GM19035 (cell line): ENCODE data around the gene NDE1.
"Not testable (repeated sequence)": the region's sequence is repeated elsewhere in the genome, so short reads cannot be mapped to it uniquely, and the experiment has no call there.

Experiments used
- ATAC-seq: cut with Tn5 transposase; IDR thresholded peaks from one replicate; pipeline ENCODE4 v1.9.1; 2021; ENCODE audit not compliant: unreplicated experiment

NDE1 gene

DNA sequence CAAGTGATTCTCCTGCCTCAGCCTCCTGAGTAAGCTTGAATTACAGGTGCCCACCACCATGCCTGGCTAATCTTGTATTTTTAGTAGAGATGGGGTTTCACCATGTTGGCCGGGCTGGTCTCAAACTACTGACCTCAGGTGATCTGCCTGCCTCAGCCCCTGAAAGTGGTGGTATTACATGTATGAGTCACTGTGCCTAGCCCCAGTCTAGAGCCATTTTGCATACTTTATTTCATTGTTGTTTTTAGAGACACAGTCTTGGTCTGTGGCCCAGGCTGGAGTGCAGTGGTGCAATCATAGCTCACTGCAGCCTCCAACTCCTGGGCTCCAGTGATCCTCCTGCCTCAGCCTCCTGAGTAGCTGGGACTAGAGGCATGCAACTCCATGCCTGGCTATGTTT lies 42.5 kb downstream of the NDE1 start:
- not testable (repeated sequence) for ATAC-seq

DNA sequence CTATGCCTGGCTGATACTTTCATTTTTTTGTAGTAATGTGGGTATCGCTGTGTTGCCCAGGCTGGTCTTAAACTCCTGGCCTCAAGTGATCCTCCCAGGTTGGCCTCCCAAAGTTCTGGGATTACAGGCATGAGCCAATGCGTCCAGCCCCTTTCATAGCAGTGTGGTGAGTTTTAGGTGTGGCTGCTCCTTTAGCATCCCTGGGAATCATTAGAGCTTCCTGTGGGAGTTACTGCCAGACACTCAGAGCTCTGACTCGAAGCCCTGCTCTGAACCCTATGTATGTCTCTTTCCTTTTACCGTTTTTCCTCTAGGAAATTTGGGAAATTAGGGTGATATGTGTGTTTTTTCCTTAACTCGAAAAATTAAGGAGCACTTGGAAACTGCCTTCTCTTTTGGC lies 44.5 kb downstream of the NDE1 start:
- ATAC-seq, result no peak

DNA sequence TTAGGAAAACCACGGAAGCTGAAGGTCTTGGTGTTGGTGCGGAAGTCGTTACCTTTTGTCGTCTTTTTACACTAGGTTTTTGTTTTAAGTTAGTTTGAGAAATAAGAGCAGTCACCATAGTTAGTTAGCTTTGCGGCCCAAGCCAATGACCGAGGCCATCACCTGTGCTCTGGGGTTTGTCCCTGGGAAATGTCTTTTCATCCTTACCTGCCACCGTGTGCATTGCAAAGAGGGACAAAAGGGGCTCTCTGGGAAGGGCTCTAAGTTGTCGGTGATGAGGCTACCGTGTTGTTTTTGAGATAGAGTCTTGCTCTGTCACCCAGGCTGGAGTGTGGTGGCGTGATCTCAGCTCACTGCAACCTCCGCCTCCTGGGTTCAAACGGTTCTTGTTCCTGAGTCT lies 49.8 kb downstream of the NDE1 start:
- no peak for ATAC-seq

DNA sequence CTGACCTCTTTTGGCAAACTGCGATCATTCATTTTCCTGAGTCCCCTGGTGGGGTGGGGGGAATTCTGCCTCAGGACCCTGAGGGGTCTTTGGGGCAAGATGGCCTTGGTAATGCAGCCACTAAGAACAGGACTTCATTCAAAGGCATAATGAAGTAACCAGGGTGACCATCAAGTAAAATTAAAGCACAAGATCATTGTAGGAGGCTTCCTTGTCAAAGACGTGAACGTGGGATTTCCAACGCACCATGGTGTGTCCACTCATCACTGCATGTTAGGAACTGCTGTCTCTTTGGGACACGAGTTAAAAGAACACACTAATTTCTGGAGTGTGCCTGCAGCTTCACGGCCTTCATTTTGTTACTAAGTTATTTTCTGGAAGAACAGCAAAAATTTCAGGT lies 51.3 kb downstream of the NDE1 start:
- ATAC-seq, result no peak

DNA sequence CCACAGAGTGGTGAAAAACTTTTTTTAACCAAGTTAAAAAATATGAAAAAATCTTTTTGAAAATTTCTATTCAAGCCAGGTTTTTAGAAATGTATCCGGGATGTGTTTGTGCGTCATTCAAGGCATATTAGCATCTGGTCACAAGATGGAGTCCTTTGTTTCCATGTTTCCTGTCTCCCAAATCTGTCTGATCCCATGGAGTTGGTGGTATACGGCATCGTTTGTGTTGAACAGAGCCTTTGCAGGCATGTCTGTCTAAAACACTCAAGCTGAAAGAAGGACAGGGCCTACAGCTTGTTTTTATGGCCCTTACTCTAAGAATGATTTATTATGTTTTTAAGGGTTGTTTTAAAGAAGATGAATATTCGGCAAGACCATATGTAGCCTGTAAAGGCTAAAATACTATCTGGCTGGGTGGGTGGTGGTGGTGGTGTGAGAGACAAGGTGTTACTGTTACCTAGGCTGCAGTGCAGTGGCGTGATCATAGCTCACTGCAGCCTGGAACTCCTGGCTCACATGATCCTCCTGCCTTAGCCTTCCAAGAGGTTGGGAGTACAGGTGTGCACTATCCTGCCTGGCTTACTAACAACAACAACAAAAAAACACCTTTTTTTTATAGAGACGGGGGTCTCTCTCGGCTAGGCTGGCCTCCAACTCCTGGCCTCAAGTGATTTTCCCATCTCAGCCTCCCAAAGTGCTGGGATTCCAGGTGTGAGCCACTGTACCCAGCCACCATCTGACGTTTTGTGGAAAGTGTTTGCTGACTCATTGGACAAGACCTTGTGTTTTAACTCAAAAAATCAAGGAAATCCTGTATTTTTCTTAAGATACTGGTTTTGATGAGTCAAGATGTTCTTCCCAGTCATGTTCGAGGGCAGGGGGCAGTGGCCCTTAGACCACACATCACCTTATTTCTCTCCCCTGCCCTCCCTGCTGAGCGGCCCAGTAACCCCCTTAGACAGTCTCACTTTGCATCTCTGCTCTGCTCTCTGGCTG lies 52.2 kb downstream of the NDE1 start:
- ATAC-seq, result no peak

DNA sequence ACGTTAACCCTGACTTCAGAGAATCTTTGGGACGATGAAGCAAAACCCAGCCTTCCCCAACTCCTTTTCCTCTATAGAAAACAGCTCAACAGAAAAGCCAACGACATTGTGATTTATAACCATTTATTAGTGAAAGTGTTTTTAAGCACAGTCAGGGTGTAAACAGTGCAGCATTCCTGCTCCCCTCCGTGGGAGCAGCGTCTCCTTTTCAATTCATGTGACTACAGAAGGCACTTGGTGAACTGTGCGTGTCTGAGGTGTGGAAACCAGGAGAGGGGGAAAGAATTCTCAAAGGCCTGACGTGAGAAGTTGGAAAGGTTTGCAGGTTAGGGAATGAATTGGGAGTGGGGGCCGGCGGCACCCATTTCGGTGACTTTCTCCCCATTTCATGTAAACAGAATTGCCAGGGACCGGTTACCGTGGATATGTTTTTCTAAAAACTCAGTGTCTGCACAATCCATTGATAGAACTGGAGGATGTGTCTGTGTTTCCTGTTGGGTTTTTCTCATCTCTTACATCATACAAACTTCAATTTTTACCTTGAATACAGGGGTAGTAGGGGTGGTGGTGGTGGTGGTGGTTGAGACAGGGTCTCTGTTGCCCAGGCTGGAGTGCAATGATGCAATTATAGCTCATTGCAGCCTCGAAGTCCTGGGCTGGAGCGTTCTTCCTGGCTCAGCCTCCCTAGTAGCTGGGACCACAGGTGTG lies 53.1 kb downstream of the NDE1 start:
- no peak for ATAC-seq

DNA sequence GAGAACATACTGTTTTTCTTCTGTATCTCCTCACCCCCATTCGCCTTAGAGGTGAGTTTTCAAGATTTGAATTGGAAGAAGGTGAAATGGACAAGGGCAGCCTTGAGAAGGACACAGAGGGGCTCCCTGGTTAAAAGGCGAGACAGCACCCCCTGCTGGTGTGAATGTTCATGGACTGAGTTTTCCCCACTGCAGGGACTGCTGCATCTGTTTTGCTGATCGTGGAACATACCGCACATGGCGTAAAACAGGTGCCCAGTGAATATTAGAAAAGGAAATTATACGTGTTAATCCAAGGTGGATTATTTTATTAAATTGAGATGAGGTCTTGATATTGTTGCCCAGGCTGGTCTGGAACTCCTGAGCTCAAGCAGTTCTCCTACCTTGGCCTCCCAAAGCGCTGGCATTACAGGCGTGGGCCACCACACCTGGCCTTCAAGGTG lies 54.5 kb downstream of the NDE1 start:
- ATAC-seq, result no peak

DNA sequence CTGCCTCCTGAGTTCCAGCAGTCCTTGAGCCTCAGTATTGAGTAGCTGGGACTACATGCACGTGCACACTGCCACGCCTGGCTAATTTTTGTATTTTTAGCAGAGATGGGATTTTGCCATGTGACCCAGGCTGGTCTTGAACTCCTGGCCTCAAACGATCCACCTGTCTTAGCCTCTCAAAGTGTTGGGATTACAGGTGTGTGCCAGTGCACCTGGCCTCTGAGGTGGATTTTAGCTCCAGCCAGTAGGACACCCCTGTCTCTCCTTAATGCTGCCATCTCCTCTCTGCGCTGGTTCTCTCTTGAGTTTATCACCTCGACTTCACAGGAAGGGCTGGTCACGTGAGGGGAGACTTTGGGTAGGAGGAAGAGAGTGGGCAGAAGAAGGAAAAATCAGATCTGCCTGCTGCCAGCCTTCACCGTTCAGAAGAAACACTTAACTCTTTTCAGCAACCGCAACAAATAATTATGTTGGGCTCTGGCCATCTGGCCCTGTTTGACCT lies 55.1 kb downstream of the NDE1 start:
- no peak for ATAC-seq

DNA sequence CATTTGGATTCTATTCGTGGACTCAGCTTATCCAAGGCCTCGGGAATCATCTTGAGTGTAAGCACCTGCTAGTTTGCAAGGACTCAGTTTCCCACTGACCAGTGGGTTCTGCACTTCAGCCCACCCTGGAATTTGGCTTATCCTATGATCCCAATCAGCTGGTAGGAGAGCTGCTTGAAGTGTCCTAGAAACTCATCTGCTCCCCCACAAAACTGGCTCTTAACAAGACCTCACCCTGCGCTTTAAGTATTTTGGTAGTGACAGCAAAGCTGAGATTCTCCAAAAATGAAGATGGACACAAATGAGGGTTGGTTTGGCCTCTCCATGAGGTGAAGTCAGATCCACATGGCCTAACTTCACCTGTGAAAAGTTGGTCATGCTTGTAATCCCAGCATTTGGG lies 57.3 kb downstream of the NDE1 start:
- ATAC-seq, result no peak

DNA sequence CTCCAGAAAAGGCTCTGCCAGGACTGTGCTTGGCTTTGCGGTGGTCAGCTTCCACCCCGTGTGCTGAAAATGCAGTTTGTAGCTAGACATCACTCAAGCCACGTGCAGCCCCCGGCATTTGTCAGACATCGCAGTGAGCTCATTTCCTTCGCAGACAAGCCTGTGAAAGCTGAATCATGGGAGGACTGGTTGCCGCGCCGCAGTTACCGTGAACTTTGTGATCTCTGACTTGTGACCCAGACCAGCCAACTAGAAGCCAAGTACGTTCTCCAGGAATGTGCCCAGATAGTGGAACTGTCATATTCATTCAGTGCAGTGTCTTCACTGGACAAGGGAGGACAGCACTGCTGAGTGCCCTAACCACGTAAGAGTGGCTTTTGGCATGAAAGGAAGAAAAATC lies 58.1 kb downstream of the NDE1 start:
- no peak for ATAC-seq

DNA sequence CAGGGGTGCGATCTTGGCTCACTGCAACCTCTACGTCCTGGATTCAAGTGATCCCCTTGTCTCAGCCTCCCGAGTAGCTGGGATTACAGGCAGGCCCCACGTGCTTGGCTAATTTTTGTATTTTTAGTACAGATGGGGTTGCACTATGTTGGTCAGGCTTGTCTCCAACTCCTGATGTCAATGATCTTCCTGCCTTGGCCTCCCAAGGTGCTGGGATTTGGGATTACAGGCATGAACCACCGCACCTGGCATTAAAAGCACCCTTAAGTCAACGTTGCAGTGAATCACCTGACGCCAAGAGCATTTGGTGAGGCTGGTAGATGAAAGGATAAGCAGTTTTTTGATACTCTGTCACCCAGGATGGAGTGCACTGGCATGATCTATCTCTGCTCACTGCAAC lies 59.0 kb downstream of the NDE1 start:
- ATAC-seq, result no peak

DNA sequence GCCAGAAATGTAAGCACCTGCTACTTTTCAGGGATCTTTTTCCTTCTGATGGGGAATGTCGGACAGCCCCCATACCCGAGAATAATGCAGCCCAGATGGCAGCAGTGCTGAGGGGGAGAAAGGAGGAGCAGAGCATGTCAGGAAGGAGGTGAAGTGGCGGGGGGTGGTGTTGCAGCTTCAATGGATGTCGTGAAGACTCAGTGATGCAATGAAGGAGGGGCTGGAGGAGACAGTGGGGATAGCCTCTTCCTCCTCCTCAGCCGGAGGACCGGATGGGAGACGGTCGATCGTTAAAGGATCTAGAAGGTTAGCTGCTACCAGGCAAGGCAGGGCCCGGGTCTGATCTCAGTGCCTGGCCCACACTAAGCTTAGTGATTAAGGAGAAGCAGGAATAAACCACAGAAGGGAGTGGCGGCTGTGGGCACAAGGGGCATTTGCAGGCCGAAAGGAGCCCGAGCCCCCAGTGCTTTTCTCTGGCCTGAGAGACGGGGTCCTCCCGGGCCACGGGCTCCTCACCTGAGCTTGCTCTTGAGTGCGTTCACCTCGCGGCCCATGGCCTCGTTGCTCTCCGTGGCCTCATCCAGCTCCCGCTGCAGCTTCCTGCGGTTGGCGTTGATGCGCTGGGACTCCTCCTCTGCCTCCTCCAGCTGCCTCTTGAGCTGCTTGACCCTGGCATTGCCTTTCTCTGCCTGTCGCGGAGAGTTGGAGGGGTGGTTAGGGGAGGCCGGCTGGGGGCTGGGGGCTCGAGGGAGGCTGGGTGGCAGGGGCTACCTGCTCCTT lies 64.5 kb downstream of the NDE1 start:
- no peak for ATAC-seq

DNA sequence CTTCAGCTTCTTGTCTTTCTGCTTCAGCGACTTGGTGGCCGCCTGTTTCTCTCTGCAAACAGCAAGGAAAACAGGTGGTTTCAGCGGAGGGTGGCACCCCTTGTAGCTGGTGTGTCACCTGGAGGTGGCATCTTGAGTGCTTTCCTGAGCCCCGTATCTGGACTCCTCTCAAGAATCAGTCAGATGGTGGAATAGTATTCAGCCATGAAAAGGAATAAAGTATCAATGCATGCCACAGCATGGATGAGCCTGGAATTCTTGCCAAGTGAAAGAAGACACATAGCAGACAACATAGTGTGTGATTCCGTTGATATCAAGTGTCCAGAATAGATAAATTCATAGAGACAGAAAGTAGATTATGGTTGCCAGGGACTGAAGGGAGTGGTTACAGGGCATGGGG lies 65.2 kb downstream of the NDE1 start:
- ATAC-seq, result no peak

DNA sequence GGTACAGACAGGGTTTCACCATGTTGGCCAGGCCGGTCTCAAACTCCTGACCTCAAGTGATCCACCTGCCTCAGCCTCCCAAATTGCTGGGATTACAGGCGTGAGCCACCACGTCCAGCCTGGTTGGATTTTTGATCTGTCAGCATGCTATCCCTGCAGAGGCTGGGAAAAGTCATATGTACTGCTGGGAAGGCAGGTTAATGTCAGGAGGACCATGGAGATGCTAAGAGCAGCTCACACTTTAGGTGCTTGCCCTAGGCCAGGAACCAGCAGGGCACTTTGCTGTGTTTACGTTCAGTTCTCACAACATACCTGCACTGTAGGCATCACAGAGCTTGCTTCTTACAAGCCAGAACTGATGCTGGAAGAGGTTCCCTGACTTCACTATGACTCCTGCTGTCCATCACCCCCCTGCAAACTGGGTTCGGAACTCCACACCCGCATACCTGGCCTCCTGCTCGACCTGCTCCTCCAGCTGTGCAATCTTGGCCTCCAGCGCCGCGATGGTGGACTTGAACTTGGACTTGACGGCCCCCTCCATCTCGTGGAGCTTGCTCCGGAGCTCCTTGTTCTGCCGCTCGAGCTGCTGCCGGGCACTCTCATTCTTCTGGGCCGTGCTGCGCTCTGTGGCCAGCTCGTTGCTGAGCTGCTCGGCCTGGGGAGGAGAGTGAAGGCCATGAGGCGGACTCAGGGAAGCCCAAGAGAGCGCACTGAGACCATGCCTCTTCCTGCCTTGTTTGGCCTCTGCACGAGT lies 66.8 kb downstream of the NDE1 start:
- ATAC-seq, result no peak

DNA sequence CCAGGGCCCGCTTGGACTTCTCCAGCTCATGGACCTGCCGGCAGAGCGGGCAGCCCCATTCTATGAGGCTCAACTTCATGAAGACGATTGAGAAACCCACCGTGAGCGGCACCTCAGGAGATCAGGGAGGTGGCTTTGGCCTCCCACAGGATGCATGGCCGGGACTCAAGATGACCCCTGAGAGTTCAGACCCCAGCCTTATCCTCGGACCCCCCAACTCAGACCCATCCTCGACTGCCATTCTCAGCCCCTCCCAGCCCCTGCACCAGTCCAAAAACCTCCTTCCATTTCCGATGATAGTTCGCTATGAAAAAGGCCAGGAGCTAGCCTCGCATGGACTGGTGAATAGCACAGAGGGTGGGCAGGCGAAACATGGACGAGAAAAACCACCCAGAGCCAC lies 71.0 kb downstream of the NDE1 start:
- no peak for ATAC-seq

DNA sequence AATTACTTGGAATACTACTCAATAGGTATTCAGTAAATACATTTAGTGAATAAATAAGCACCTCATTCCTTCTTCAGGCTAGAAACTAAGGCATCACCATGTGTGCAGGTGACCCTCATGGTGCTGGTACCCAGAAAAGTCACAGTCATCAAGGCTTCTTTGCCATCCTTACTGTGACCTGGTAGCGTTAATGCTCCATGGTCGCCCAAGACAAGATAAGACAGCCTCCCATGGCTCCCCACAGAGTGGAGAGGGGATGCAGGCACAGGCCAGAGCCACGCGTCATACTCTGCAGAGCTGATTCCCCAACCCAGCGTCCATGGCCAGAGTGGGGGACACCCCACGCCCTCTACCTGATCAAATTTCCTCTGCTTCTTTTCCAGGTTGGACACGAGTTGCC lies 73.8 kb downstream of the NDE1 start:
- ATAC-seq, result no peak

DNA sequence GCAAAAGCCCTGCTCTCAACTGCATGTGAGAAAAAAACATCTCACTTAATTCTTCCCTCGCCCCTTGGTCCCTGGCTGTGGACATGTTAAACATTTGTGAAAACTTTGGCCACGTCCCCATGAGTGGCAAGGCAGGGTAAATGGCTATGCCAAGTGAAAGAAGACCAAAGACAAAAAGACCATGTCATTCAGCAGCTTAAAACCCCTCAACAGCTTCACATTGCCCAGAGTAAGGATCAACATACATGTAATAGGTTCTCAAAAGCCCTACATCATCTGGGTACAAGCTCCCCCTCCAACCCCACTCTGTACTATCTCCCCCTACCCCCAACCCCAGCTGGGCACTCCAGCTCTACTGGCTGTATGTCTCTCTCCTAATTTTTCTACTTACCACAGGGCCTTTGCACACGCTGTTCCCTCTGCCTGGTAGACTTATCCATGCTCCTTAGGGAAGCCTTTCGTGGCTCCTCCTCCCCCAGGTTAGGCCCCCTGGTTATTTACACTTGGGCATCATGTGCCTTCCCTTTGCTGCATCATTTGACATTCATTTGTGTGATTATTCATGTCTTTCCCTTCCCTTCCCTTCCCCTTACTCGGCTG lies 75.7 kb downstream of the NDE1 start:
- no peak for ATAC-seq

DNA sequence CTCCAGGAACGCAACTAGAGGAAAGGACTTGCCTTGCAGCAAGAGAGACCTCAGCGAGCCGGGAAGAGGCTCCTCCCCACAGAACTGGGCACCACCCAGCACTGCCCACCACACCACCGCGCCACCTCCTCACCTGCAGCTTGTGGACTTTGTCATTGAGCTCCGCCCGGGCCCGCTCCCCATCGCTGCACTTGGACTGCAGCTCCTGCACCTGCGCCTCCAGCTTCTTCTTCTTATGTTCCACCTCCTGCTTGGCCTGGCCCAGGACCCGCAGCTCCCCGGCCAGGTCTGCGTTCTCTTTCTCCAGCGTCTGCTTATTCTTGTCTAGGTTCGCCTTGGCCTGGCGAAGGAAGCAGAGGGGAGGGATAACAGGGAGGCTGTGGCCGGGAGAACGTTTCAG lies 76.7 kb downstream of the NDE1 start:
- ATAC-seq, result no peak

DNA sequence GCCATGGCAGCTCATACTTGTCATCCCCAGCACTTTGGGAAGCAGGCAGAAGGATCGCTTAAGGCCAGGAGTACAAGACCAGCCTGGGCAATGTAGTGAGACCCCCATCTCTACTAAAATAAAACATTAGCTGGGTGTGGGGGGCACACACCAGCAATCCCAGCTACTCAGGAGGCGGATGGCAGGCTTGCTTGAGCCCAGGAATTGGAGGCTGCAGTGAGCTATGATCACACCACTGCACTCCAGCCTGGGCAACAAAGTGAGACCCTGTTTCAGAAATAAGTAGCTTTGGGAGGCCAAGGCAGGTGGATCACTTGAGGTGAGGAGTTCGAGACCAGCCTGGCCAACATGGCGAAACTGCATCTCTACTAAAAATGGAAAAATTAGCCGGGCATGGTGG lies 77.7 kb downstream of the NDE1 start:
- not testable (repeated sequence) for ATAC-seq

DNA sequence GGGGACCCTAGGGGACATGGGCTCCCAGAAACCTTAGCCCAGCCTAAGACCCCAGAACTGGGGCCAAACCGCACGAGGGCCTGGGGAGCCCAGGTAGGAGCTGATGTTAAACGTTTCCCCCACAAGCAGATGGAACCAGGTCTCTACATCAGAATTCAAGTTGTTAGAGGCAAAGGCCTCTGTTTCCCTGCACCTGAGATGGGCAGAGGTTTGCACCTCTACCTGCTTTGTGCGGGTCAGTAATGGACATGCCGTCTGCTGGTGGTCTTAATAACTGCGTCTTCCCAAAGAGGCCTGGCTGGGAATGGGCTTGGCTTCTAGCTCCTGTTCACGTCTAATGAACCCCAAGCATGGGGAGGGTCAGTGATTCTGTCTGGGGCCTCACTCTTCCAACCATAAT lies 79.1 kb downstream of the NDE1 start:
- no peak for ATAC-seq
